Endothelial cell of umbilical vein (primary cell): Measurements from ENCODE around the gene PPY. TPM values are rescaled to one million over a fixed set of nuclear protein-coding genes. Genes with fewer than 3 reads are reported as not detected.

Experiments
- BruUV-seq: library from RNA; stranded (reverse); fragments of 400-500 nt; replicated peaks from 2 replicates; lab custom pipeline; 2021; lab: Mats Ljungman, UMichigan
- CTCF ChIA-PET: fragments of 300-600, 350-600 bp; sonication (Branson Sonifier 250); formaldehyde crosslinking; loops from one replicate; lab custom pipeline; 2021; ENCODE audit warnings: antibody characterized with exemption, inconsistent platforms; lab: Charles Lee
- POLR2A ChIA-PET: fragments of 300-600, 350-600 bp; sonication (Branson Sonifier 250); formaldehyde crosslinking; loops from one replicate; lab custom pipeline; 2021; ENCODE audit warnings: antibody characterized with exemption, inconsistent platforms; lab: Charles Lee
- DNase-seq: peaks from one replicate; pipeline ENCODE4 v3.0.0-alpha.2; 2011; ENCODE audit warnings: low read depth, low spot score
- FAIRE-seq: peaks from 2 replicates; lab custom pipeline; 2011; peaks lifted over from hg19 to GRCh38; lab: Jason Lieb, UNC
- H2AFZ ChIP-seq: 2 replicates; pipeline ENCODE4 v1.6.0; 2012; ENCODE audit warnings: low read depth, low read length, control low read depth, inconsistent platforms
- H3K27ac ChIP-seq: 2 replicates; pipeline ENCODE4 v1.5.1; 2011; ENCODE audit warnings: low read depth, mild to moderate bottlenecking, control low read depth, low read length, moderate library complexity; ENCODE audit not compliant: insufficient read depth
- H3K27me3 ChIP-seq, 2 experiments: 2 replicates each; pipeline versions ENCODE4 v1.6.0 to v1.6.1; 2011; ENCODE audit warnings: low read length in 2 of 2, mixed read lengths in 1 of 2; ENCODE audit not compliant: control insufficient read depth in 2 of 2, insufficient read depth in 2 of 2
- H3K36me3 ChIP-seq, 2 experiments: 2 replicates in 1 of 2; 3 replicates in 1 of 2; pipeline ENCODE4 v1.5.1; 2011; ENCODE audit warnings: low read length in 2 of 2, mild to moderate bottlenecking in 1 of 2, moderate library complexity in 1 of 2; ENCODE audit not compliant: control insufficient read depth in 2 of 2, insufficient read depth in 2 of 2; ENCODE audit errors: extremely low read depth in 1 of 2
- H3K4me1 ChIP-seq: 3 replicates; pipeline ENCODE4 v1.5.1; 2011; ENCODE audit warnings: mild to moderate bottlenecking, low read length; ENCODE audit not compliant: control insufficient read depth, insufficient read depth; ENCODE audit errors: extremely low read depth
- H3K4me2 ChIP-seq: 2 replicates; pipeline ENCODE4 v1.6.1; 2011; ENCODE audit warnings: low read length, control low read depth, mixed read lengths; ENCODE audit not compliant: insufficient read depth
- H3K4me3 ChIP-seq, 3 experiments: fragments of 200-600 bp in 1 of 3; sonication (generic), shearing (Covaris generic) in 1 of 3; replicated peaks in 1 of 3; 2 replicates each; pipeline ENCODE4 v1.5.1; 2011 to 2016; ENCODE audit warnings: control low read depth in 3 of 3, low read length in 3 of 3, mild to moderate bottlenecking in 2 of 3, inconsistent platforms in 1 of 3, low read depth in 1 of 3, moderate library complexity in 1 of 3; ENCODE audit not compliant: insufficient read depth in 1 of 3
- H3K79me2 ChIP-seq: 2 replicates; pipeline ENCODE4 v1.6.0; 2012; ENCODE audit warnings: low read length, inconsistent platforms; ENCODE audit not compliant: control insufficient read depth, insufficient read depth
- H3K9ac ChIP-seq: replicated peaks from 2 replicates; pipeline ENCODE3; 2011; ENCODE audit warnings: low read length, control low read depth; ENCODE audit not compliant: insufficient read depth; ENCODE audit errors: extremely low read depth
- H3K9me1 ChIP-seq: replicated peaks from 3 replicates; pipeline ENCODE4 v1.6.0; 2011; ENCODE audit warnings: mild to moderate bottlenecking, low read length; ENCODE audit not compliant: control insufficient read depth, insufficient read depth; ENCODE audit errors: extremely low read depth
- H3K9me3 ChIP-seq: replicated peaks from 2 replicates; pipeline ENCODE4 v1.5.1; 2012; ENCODE audit warnings: low read length, inconsistent platforms; ENCODE audit not compliant: control insufficient read depth, insufficient read depth
- H4K20me1 ChIP-seq: replicated peaks from 2 replicates; pipeline ENCODE3; 2011; ENCODE audit warnings: mild to moderate bottlenecking, low read length; ENCODE audit not compliant: control insufficient read depth, insufficient read depth; ENCODE audit errors: extremely low read depth
- CTCF ChIP-seq, 2 donors: IDR thresholded peaks; 1 replicate in 1 of 2; 2 replicates in 1 of 2; pipeline ENCODE4 v1.5.1; 2011; ENCODE audit warnings: low read length in 2 of 2, mild to moderate bottlenecking in 2 of 2, moderate library complexity in 2 of 2, control low read depth in 1 of 2, inconsistent platforms in 1 of 2, low read depth in 1 of 2; ENCODE audit not compliant: insufficient read depth in 1 of 2; ENCODE audit errors: extremely low read depth in 1 of 2
- EZH2 ChIP-seq: IDR thresholded peaks from 2 replicates; pipeline ENCODE4 v1.6.1; 2012; ENCODE audit warnings: borderline replicate concordance, low read depth, mild to moderate bottlenecking, moderate library complexity, low read length, inconsistent platforms; ENCODE audit not compliant: severe bottlenecking
- FOS ChIP-seq: IDR thresholded peaks from 2 replicates; pipeline ENCODE4 v1.6.1; 2011; ENCODE audit warnings: mild to moderate bottlenecking, low read length, moderate library complexity, borderline replicate concordance; ENCODE audit not compliant: insufficient read depth
- GATA2 ChIP-seq: IDR thresholded peaks from 2 replicates; pipeline ENCODE4 v1.7.0; 2011; ENCODE audit warnings: low read depth, mild to moderate bottlenecking, moderate library complexity, mixed read lengths, low read length; ENCODE audit not compliant: insufficient read length, insufficient read depth
- JUN ChIP-seq: IDR thresholded peaks from 2 replicates; pipeline ENCODE4 v1.6.1; 2011; ENCODE audit warnings: borderline replicate concordance, low read depth; ENCODE audit not compliant: insufficient read length, insufficient read depth
- MAX ChIP-seq: IDR thresholded peaks from 2 replicates; pipeline ENCODE4 v1.6.1; 2011; ENCODE audit not compliant: insufficient read depth, insufficient read length
- MYC ChIP-seq: IDR thresholded peaks from one replicate; pipeline ENCODE4 v1.6.1; 2011; ENCODE audit warnings: mild to moderate bottlenecking, low read depth, low read length
- POLR2A ChIP-seq: IDR thresholded peaks from 2 replicates; pipeline ENCODE4 v1.6.1; 2012; ENCODE audit warnings: low read depth, mild to moderate bottlenecking, control low read depth, low read length
- POLR2AphosphoS5 ChIP-seq: IDR thresholded peaks from 2 replicates; pipeline ENCODE4 v1.6.1; 2012; ENCODE audit warnings: low read depth, mild to moderate bottlenecking, control low read depth, low read length, moderate library complexity; ENCODE audit not compliant: insufficient read depth
- dilution Hi-C: fragments of 300-500 bp; cut with MboI; formaldehyde crosslinking; loops from one replicate; pipeline ENCODE4 v1.15.0; 2019; ENCODE audit warnings: low sequenced_read_pairs; ENCODE audit not compliant: extremely low pct_ligation_motif_present
- intact Hi-C: fragments of 100-400 bp; cut with micrococcal nuclease; formaldehyde crosslinking; loops from one replicate; pipeline ENCODE4 v1.10.0; 2022
- polyA plus RNA-seq, 4 experiments: library from polyadenylated mRNA; depleted of rRNA in 3 of 4; stranded (reverse) in 3 of 4; unstranded in 1 of 4; fragments of >200 nt; gene quantifications; 2 replicates each; pipeline versions ENCODE4 v1.2.1 to v1.2.3, GENCODE V29; 2011 to 2012; ENCODE audit warnings: missing spikeins in 1 of 4
- total RNA-seq: library from RNA; stranded (reverse); gene quantifications from 2 replicates; pipeline ENCODE4 v1.2.3, GENCODE V29; 2021

Gene PPY
- total and polyA plus RNA-seq, 2 donors (not counting 3 experiments of a cell fraction or from before 2014, with no cell fraction given), result not detected

GRCh38 chr17:43907998-43908721, 34.1 kb downstream of the PPY start:
- Histone ChIP-seq H4K20me1 (no peaks in the 10 kb centered on the region), H2AFZ (no peak overlapping the region), H3K9me1 (no peaks in the 10 kb centered on the region), H3K9me3 (no peaks in the 10 kb centered on the region), H3K36me3 (no peaks in the 10 kb centered on the region), H3K27ac (no peak overlapping the region), H3K9ac (no peak overlapping the region), H3K4me3 (no peak overlapping the region), H3K4me1 (peaks cover 3% of the 10 kb centered on the region), H3K79me2 (no peaks in the 10 kb centered on the region), H3K27me3 (peaks cover 45 to 51% of the 10 kb centered on the region in 2 experiments), H3K4me2 (peak overlapping the region; percentile 23)
- DNase-seq (no peak), FAIRE-seq (peak; percentile 31)
- BruUV-seq, result no TSS peak
- dilution Hi-C loops, result no loop called here
- POLR2A ChIA-PET, result no interaction called here
- intact Hi-C loops, result no loop called here
- TF ChIP-seq EZH2 (no peak), JUN (no peak), MAX (no peak), GATA2 (no peak), POLR2A (no peak), MYC (no peak), POLR2AphosphoS5 (no peak), CTCF (IDR thresholded peaks at IDR 0.05; ENCODE audit: extremely low read depth in 1 of 2, insufficient read depth in 1 of 2, low read depth in 1 of 2, low read length in 2 of 2) (no peak), FOS (no peak)
- CTCF ChIA-PET, result interaction anchor here (1.3 to 3.3 kb wide), 8 partner anchors 8 to 261 kb away, joined by 3 to 37 read pairs (median 11); partner anchors contain the start of gene CD300LG
